GM13976 (cell line): ENCODE results near the gene PARP1.

Experiments
- DNase-seq: peaks from one replicate; pipeline ENCODE4 v3.0.0; 2012; ENCODE audit warnings: low spot score
- CTCF ChIP-seq: IDR thresholded peaks from 2 replicates; pipeline ENCODE4 v1.5.1; 2012; ENCODE audit warnings: borderline replicate concordance, mild to moderate bottlenecking; ENCODE audit not compliant: insufficient read depth; ENCODE audit errors: extremely low read depth, missing control alignments, control extremely low read depth
- in situ Hi-C: fragments of 300-500 bp; cut with MboI; formaldehyde crosslinking; loops from one replicate; pipeline ENCODE4 v1.12.0; 2022; ENCODE audit warnings: low sequenced_read_pairs, mixed read lengths, inconsistent platforms; ENCODE audit not compliant: unreplicated experiment

PARP1 gene

DNA sequence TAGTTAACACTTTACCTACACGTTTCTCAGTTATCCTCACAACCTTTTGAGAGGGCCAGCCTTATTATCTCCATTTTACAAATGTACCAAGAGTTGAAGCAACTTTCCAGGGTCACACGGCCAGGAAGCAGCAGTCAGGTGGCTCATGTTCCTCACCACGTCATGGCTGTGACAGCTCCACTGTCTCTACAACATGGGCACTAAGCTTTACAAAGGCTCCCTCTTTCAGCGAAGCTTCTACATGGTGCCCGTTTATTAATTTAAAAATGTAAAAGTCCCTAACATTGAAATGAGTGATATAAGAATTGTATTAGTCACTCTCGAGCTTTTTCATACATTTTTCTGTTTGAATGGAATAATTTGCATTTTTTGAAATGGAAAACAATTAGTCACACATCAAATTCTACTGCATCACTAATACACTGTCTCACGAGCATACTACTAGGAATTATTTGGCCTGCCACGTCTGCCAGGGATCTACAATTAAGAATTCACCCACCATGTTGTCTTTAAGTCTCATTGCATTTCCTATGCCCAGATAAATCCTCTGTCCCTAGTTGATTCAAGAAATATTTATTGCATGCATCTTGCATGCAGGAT lies 70.5 kb downstream of the PARP1 start:
- DNase-seq: no peak
- in situ Hi-C loops: no loop called here
- no peak for TF ChIP-seq CTCF

- TF ChIP-seq CTCF: no peak
- no peak for DNase-seq
- in situ Hi-C loops: no loop called here
Measured at GRCh38 chr1:226335661-226336060, 72.2 kb downstream of the PARP1 start.

- DNase-seq: no peak
- in situ Hi-C loops: no loop called here
- TF ChIP-seq CTCF: no peak
Measured at GRCh38 chr1:226332947-226333346, 74.9 kb downstream of the PARP1 start.

GRCh38 chr1:226329237-226329636 lies 78.7 kb downstream of the PARP1 start:
- no peak for DNase-seq
- no peak for TF ChIP-seq CTCF
- in situ Hi-C loops: no loop called here

DNA sequence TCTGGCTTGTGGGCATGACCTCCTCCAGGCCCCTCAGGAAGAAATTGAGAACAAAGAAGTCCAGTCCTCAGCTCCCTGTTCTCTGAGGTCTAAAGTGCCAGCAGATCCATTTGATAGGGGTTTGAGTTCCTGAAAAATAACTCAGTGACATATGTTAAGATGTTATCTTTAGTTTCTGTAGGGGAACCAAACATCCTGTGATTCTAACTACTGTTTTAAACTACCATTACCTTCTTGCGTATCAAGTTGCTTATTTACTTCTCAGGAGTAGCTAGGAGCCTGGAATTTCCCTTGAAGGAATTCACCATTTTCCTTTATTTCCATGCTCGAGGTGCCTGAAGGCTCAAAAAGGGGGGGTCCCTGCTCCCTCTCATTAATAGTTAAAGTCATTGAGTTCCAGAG lies 80.1 kb downstream of the PARP1 start:
- no peak for TF ChIP-seq CTCF
- no peak for DNase-seq

DNA sequence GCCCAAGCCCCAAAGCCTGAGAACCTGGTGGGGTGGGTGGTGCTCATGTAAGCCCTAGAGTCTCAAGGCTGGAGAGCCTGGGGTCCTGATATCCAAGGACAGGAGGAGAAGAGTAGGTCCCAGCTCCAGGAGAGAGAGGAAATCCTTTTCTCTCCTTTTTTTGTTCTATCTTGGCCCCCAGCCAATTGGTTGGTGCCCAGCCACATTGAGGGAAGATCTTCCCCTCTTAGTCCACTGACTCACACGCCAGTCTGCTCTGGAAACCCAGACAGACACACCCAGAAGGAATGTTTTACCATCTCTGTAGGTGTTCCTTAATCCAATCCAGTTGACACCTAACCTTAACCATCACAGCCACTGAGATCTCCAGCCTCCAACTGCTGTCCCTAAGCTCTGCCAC lies 82.7 kb downstream of the PARP1 start:
- in situ Hi-C loops: no loop called here
- DNase-seq: no peak
- no peak for TF ChIP-seq CTCF

More for the DNA sequence above, 80.1 kb downstream of the PARP1 start:
- in situ Hi-C loops: no loop called here
